ENCODE results near the gene ZBTB47.
A peak's percentile ranks its signal among the peaks of the same experiment; 100 is the strongest.

Gene ZBTB47

DNA sequence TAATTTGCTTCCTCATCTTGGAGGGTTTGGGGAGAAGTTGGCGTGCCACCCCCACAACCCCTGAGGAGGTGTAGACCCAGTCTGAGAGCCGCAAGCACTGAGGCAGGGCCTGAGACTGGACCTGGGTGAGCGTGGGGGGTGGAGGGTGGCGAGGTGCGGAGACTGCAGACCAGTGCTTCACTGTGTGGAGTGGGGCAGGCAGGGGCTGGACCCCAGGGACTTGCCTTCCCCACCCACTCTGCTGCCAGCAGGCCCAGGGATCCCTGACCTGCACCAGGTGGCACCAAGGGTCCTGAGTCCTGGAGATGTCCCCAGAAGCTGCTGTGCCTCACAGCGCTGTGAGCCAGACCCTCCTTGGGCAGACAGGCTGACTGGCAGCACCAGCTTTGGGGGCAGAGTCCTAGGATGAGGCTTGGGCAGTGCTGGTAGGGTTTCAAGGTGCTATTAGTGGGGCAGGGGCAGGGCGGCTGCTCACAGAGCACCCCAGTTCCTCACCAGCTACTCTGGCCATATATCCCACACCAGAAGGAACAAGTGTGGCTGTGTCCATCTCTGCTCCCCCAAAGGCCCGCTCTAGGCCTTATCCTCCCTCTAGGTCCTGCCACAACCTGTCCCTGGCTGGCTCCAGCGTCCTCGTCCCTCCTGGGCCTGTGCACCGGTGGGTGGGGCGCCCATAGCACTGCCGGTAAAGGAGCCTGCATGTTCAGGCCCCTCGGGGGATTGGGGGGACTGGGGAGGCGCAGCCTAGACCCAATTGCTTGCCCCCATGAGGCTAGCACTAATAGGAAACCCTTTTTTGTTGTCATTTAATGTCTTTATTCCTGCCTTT is 11.8 kb downstream of the ZBTB47 start:
- FAIRE-seq: no peak
- no peak for DNase-seq (ENCODE audit: low spot score)

GRCh38 chr3:42666022-42666421 is 12.5 kb downstream of the ZBTB47 start:
- DNase-seq (ENCODE audit: low spot score) (no peak), FAIRE-seq (no peak)

DNA sequence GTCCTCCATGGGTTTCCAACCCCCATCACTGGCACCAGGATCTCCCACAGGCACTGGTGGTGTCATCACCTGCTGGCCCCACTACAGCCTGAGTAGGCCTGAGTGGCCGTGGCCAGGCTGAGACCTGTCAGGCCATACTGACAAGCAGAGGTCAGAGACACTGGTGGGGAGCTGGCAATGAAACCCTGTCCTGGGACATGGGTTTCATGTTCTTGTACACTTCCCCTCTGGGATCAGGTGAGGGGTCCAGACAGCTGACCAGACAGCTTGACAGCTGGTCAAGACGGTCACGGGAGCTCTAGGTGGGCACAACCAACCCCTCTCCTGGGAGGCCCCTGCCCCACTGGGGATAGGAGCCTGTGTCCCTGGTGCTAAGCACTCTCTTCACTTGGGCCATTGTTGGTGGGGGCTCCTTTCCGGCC is 13.1 kb downstream of the ZBTB47 start:
- DNase-seq (ENCODE audit: low spot score) (no peak), FAIRE-seq (no peak)

- DNase-seq (ENCODE audit: low spot score): no peak
Observed at GRCh38 chr3:42667096-42667522, 13.6 kb downstream of the ZBTB47 start.

GRCh38 chr3:42667523-42668412 is 14.3 kb downstream of the ZBTB47 start:
- no peak for DNase-seq (ENCODE audit: low spot score)
- FAIRE-seq: no peak

More at GRCh38 chr3:42667096-42667522, 13.6 kb downstream of the ZBTB47 start:
- no peak for FAIRE-seq

- FAIRE-seq: no peak
Observed at GRCh38 chr3:42668413-42668760, 14.9 kb downstream of the ZBTB47 start.

GRCh38 chr3:42668793-42669217 is 15.3 kb downstream of the ZBTB47 start:
- no peak for DNase-seq (ENCODE audit: low spot score)
- no peak for FAIRE-seq

More at GRCh38 chr3:42668413-42668760, 14.9 kb downstream of the ZBTB47 start:
- DNase-seq (ENCODE audit: low spot score): no peak

DNA sequence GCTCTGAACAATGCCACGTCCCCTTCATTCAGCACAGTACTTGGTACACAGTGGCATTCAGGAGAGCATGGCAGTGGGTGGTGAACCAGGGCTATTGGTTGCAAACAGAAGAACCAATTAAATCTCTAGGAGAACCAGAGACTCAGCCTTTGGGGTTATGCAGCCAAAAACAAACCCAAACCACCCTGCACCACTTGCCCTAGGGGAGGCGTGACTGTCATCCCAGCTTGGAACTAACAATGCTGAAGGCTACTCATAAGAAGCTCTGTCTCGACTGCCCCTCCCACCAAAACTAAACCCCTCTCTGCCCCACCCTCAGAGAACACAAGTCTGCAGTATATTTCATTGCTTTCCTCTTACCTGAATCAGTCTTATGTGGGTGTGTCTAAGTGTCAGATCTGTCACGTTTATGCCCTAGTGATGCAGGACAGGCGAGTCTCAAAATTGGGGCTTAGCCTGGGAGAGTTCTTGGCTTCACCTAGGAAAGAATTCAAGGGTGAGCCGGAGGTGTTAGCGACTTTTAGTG is 16.6 kb downstream of the ZBTB47 start:
- DNase-seq (ENCODE audit: low spot score) (no peak), FAIRE-seq (no peak)

GRCh38 chr3:42670670-42671069 is 17.2 kb downstream of the ZBTB47 start:
- FAIRE-seq (no peak), DNase-seq (ENCODE audit: low spot score) (no peak)

DNA sequence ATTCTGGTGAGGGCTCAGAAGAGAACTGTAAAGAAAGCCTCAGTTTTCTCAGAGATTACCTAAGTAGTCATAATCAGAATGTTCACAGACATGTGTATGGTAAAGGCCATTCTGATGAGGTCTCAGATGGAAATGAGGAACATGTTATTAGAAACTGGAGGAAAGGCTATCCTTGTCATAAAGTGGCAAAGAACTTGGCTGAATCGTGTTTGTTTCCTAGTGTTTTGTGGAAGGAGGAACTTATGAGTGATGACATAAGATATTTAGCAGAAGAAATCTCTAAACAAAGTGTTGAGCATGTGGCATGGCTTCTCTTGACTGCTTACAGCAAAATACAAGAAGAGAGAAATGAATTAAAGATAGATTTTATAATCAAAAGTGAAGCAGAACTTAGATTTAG is 19.0 kb downstream of the ZBTB47 start:
- DNase-seq (ENCODE audit: low spot score) (no peak), FAIRE-seq (no peak)

GRCh38 chr3:42673082-42673481 is 19.6 kb downstream of the ZBTB47 start:
- FAIRE-seq (no peak), DNase-seq (ENCODE audit: low spot score) (no peak)

DNA sequence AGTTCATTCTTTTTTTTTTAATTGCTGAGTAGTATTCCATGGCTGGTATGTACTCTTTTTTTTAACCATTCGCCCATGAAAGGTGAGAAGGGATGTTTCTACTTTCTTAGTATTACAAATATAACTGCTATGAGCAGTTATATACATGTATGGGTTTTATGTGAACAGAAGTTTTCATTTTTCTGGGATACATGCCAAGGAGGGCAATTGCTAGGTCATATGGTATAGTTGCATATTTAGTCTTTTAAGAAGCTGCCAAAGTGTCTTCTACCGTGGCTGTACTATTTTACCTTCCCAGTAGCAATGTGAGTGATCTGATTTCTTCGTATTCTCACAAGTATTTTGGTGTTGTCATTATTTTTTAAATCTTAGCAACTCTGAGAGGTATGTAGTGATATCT is 20.6 kb downstream of the ZBTB47 start:
- no peak for FAIRE-seq
- DNase-seq (ENCODE audit: low spot score): no peak

- FAIRE-seq (no peak), DNase-seq (ENCODE audit: low spot score) (no peak)
Observed at GRCh38 chr3:42675909-42676308, 22.4 kb downstream of the ZBTB47 start.

- no peak for FAIRE-seq
Observed at GRCh38 chr3:42678447-42678846, 24.9 kb downstream of the ZBTB47 start.

GRCh38 chr3:42680271-42680670 is 26.8 kb downstream of the ZBTB47 start:
- no peak for FAIRE-seq

More at GRCh38 chr3:42678447-42678846, 24.9 kb downstream of the ZBTB47 start:
- DNase-seq (ENCODE audit: low spot score): no peak

GRCh38 chr3:42680806-42681205 is 27.3 kb downstream of the ZBTB47 start:
- FAIRE-seq: no peak

More at GRCh38 chr3:42680271-42680670, 26.8 kb downstream of the ZBTB47 start:
- DNase-seq (ENCODE audit: low spot score): no peak

DNA sequence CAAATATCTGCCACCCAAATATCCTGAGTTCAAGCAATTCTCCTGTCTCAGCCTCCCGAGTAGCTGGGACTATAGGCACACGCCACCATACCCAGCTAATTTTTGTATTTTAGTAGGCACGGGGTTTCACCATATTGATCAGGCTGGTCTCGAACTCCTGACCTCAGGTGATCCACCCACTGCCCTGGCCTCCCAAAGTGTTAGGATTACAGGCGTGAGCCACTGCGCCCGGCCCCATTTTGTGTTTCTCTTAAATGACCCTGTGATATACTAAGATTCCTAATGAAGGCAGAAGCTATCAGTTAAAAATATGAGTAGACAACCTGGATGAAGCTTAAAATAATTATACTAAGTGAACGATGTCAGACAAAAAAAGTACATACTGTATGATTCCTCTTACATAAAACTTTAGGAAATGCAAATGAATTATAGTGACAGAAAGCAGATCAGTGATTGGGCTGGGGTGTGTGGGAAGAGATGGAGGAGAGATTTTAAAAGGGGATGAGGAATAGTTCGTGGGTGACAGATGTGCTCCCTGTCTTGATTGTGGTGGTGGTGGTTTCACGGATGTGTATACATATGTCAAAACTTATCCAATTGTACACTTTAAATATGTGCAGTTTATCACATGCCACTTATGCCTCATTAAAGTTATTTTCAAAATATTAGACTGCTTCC is 28.0 kb downstream of the ZBTB47 start:
- DNase-seq (ENCODE audit: low spot score) (no peak), FAIRE-seq (no peak)

More at GRCh38 chr3:42680806-42681205, 27.3 kb downstream of the ZBTB47 start:
- DNase-seq (ENCODE audit: low spot score): no peak

DNA sequence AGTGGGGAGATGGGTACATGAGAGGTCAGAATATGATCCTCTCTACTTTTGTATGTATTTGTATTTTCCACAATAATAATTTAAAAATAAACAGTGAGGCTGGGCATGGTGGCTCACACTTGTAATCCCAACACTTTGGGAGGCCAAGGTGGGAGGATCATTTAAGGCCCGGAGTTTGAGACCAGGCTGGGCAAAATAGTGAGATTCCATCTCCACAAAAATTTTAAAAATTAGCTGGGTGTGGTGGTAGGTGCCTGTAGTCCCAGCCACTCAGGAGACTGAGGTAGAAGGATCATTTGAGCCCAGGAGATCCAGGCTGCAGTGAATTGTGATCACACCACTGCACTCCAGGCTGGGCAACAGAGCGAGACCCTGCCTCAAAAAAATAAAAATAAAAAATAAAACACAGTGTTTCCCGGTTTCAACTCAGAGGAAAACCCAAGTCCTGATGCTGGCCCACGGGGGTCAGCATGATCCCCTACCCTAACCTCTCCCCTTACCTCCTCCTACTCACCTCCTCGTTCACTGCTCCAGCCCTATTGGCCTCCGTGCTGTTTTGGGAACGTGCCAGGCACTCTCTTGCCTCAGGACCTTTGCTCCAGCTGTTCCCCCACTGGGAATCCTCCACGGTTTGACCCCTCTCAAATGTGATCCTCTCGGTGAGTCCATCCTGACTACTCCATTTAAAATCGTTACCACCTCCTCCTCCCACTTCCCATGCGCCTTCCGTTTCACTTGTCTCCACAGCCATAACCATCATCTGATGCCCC is 29.0 kb downstream of the ZBTB47 start:
- FAIRE-seq (no peak), DNase-seq (ENCODE audit: low spot score) (no peak)

- DNase-seq (ENCODE audit: low spot score): peak; percentile 82
- FAIRE-seq: no peak
Observed at GRCh38 chr3:42683875-42684598, 30.5 kb downstream of the ZBTB47 start.
